GM18867 (cell line): ENCODE results near the gene ANGPTL3.

Source experiments
- ATAC-seq: cut with Tn5 transposase; IDR thresholded peaks from one replicate; pipeline ENCODE4 v1.9.1; 2021; ENCODE audit warnings: mild to moderate bottlenecking, moderate library complexity; ENCODE audit not compliant: unreplicated experiment

Gene ANGPTL3

DNA sequence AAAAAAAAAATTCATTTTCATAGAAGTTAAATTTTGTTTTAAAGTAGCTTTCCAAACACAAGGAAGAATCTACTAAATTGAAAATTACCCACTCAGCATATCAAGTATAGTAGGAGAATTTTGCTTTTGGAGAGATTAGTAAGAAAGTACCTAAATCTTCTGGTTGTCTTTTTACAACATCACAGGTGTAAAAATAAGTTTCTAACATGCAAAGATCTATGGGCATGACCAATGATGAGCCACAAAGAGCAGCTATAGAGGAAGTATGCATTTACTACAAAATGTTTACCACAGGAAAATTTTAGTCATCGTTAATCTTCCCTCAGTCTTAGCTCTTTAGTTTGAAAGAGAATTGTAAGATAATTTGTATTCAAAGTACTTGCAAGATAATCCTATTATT is 28.1 kb downstream of the ANGPTL3 start:
- peak; percentile 70 for ATAC-seq

DNA sequence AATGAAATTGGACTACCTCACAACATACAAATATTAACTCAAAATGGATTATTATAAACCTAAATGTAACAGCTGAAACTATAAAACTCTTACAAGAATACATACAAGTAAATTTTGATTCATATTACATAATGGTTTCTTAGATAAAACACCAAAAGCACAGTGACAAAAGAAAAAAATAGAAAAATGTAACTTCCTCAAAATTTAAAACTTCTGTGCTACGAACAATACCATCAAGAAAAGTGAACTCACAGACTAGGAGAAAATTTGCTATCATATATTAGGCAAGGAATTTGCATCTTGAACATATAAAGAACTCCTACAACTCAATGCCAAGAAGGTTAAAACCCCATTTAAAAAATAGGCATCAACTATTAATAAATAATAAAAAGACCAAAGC is 31.2 kb downstream of the ANGPTL3 start:
- no peak for ATAC-seq

DNA sequence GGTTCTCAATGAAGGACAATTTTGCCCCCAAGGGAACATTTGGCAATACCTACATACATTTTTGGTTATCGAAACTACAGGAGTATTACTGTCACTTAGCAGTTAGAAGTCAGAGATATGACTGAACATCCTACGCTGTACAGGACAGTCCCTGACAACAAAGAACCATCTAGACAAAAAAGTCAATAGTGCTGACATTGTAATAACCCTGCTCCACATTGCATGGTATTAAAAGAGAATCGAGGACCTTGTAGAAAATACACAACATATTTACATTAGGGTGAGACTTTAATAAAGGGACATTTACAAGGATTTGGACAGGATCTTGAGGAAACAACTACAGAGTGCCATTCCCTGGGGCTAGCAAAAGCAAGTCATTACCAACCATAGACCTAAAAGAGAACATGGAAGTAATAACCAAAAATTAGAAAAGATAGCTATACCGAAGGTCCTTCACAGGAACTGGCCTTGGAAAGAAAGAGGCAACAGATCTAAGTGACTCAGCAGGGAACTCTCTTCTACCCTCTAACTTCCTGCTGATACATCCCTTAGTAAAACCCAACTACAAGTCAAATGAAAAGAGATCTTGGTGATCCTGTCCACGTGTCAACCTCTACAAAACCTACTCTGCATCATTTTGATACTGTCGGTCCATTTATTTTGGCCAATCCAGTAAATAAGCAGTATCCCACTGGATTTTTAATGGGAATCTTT is 40.2 kb downstream of the ANGPTL3 start:
- no peak for ATAC-seq

DNA sequence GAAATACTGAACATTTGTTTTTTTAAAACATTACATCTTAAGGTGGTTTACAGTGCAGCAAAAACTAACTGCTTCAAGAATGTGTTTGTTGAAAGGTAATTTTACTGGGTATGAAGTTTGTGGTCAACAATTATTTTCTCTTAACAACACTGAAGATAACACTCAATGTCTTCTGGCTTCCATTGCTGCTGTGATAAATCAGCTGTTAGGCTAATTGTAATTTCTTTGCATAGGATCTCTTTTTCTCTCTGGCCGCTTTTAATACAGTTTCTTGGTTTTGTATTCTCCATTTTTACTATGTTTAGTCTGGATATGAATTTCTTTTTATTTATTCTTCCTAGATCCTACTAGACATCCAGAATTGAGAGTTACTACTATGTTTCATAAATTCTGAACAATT is 46.0 kb downstream of the ANGPTL3 start:
- ATAC-seq, result no peak

DNA sequence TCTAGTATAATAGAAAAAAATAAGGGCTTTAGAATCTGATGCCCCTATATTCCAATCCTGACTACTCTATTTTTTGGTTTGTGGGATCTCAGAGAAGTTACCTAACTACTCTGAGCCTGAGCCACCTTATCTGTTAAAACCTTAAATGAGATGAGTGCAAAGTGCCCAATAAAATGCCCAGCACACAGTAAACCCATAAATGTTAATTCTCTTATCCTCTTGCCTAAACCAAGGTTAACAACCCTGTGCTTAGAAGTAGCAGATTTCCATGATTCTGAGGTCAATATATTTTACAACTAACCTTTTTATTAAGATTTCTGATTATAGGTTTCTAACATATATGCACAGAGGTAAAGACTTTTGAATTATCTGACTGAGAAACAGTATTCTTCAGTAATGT is 55.1 kb downstream of the ANGPTL3 start:
- no peak for ATAC-seq

DNA sequence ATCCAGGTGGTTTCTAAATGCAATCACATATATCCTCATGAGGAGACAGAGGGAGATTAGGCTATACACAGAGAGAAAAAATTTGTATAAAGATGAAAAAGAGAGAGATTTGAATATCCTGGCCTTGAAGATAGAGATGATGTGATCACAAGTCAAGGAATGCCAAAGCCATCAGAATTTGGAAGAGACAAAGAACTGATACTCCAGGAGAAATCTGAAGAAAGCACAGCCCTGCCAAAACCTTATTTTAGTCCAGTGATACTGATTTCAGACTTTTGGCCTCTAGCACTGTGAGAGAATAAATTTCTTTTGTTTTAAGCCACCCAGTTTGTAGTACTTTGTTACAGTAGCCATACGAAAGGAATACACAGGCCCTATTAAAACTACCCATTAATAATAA is 57.4 kb downstream of the ANGPTL3 start:
- ATAC-seq, result no peak
